Activated CD8-positive, alpha-beta T cell treated with anti-CD3 and anti-CD28 coated beads for 36 hours (primary cell): ENCODE data around the gene ARHGAP42. TPM values are rescaled to one million over a fixed set of nuclear protein-coding genes. Genes with fewer than 3 reads are reported as not detected.

ENCODE experiments used
- ATAC-seq: fragments of 200-7000 bp; cut with Tn5 transposase; one replicate; pipeline ENCODE4 v1.10.0; 2021; ENCODE audit warnings: mild to moderate bottlenecking, moderate library complexity
- CTCF ChIA-PET: fragments of 350-600 bp; sonication (Branson Sonifier 250); formaldehyde crosslinking; loops from one replicate; lab custom pipeline; 2021; ENCODE audit warnings: antibody characterized with exemption; lab: Charles Lee
- POLR2A ChIA-PET: fragments of 350-600 bp; sonication (Branson Sonifier 250); formaldehyde crosslinking; loops from one replicate; lab custom pipeline; 2021; ENCODE audit warnings: antibody characterized with exemption; lab: Charles Lee
- DNase-seq: peaks from one replicate; pipeline ENCODE4 v3.0.0-alpha.2; 2020
- H3K27ac Mint-ChIP-seq: one replicate; pipeline ENCODE4 v1.8.0; 2021; ENCODE audit warnings: mild to moderate bottlenecking, mixed read lengths
- H3K27me3 Mint-ChIP-seq: one replicate; pipeline ENCODE4 v1.8.0; 2021; ENCODE audit warnings: mixed read lengths
- H3K36me3 Mint-ChIP-seq: one replicate; pipeline ENCODE4 v1.8.0; 2021; ENCODE audit warnings: low read depth, mixed read lengths
- H3K4me1 Mint-ChIP-seq: one replicate; pipeline ENCODE4 v1.8.0; 2021; ENCODE audit warnings: low read depth, mixed read lengths
- H3K4me3 Mint-ChIP-seq: one replicate; pipeline ENCODE4 v1.8.0; 2021; ENCODE audit warnings: mild to moderate bottlenecking, moderate library complexity, mixed read lengths
- H3K9me3 Mint-ChIP-seq: one replicate; pipeline ENCODE4 v1.8.0; 2021; ENCODE audit warnings: mixed read lengths
- intact Hi-C: fragments of 100-400 bp; cut with micrococcal nuclease; formaldehyde crosslinking; loops from one replicate; pipeline ENCODE4 v1.10.0; 2022
- total RNA-seq, 2 experiments: library from RNA; stranded (reverse); gene quantifications; one replicate each; pipeline ENCODE4 v1.2.3, GENCODE V29; 2021
- TF ChIP-seq, protein P1 (sequence below): fragments of 200-600 bp; IDR thresholded peaks from one replicate; pipeline ENCODE4 v1.8.0; 2022; ENCODE audit warnings: antibody characterized with exemption, mild to moderate bottlenecking

ARHGAP42 gene
- total RNA-seq, 2 experiments from 2014 or later = 0.20 to 0.41 TPM

GRCh38 chr11:100876815-100877520 lies 189.9 kb downstream of the ARHGAP42 start:
- no peaks in the 10 kb centered on the region for H3K27me3 Mint-ChIP-seq
- DNase-seq (no peak), ATAC-seq (no peak)
- no peak overlapping the region for H3K4me3 Mint-ChIP-seq
- H3K9me3 Mint-ChIP-seq = peaks cover 3% of the 10 kb centered on the region
- no peak overlapping the region for H3K27ac Mint-ChIP-seq
- no peaks in the 10 kb centered on the region for H3K4me1 Mint-ChIP-seq
- intact Hi-C loops = no loop called here
- ChIA-PET POLR2A (no interaction called here), CTCF (no interaction called here)
- TF ChIP-seq, protein P1, sequence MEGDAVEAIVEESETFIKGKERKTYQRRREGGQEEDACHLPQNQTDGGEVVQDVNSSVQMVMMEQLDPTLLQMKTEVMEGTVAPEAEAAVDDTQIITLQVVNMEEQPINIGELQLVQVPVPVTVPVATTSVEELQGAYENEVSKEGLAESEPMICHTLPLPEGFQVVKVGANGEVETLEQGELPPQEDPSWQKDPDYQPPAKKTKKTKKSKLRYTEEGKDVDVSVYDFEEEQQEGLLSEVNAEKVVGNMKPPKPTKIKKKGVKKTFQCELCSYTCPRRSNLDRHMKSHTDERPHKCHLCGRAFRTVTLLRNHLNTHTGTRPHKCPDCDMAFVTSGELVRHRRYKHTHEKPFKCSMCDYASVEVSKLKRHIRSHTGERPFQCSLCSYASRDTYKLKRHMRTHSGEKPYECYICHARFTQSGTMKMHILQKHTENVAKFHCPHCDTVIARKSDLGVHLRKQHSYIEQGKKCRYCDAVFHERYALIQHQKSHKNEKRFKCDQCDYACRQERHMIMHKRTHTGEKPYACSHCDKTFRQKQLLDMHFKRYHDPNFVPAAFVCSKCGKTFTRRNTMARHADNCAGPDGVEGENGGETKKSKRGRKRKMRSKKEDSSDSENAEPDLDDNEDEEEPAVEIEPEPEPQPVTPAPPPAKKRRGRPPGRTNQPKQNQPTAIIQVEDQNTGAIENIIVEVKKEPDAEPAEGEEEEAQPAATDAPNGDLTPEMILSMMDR = no peak
- no peaks in the 10 kb centered on the region for H3K36me3 Mint-ChIP-seq

GRCh38 chr11:100878474-100878873 lies 191.4 kb downstream of the ARHGAP42 start:
- no peaks in the 10 kb centered on the region for H3K4me1 Mint-ChIP-seq
- ATAC-seq (no peak), DNase-seq (no peak)
- H3K36me3 Mint-ChIP-seq = no peaks in the 10 kb centered on the region
- no peak overlapping the region for H3K27ac Mint-ChIP-seq
- TF ChIP-seq, protein P1 = no peak
- intact Hi-C loops = no loop called here
- no peak overlapping the region for H3K4me3 Mint-ChIP-seq
- ChIA-PET CTCF (no interaction called here), POLR2A (no interaction called here)
- H3K9me3 Mint-ChIP-seq = peaks cover 6% of the 10 kb centered on the region
- H3K27me3 Mint-ChIP-seq = no peaks in the 10 kb centered on the region

GRCh38 chr11:100882957-100883356 lies 195.9 kb downstream of the ARHGAP42 start:
- DNase-seq (no peak), ATAC-seq (no peak)
- TF ChIP-seq, protein P1 = no peak
- no peak overlapping the region for H3K4me3 Mint-ChIP-seq
- intact Hi-C loops = no loop called here
- H3K27me3 Mint-ChIP-seq = no peaks in the 10 kb centered on the region
- H3K36me3 Mint-ChIP-seq = no peaks in the 10 kb centered on the region
- CTCF ChIA-PET = no interaction called here
- H3K27ac Mint-ChIP-seq = no peak overlapping the region
- H3K4me1 Mint-ChIP-seq = no peaks in the 10 kb centered on the region
- POLR2A ChIA-PET = no interaction called here
- peaks cover 6% of the 10 kb centered on the region for H3K9me3 Mint-ChIP-seq

DNA sequence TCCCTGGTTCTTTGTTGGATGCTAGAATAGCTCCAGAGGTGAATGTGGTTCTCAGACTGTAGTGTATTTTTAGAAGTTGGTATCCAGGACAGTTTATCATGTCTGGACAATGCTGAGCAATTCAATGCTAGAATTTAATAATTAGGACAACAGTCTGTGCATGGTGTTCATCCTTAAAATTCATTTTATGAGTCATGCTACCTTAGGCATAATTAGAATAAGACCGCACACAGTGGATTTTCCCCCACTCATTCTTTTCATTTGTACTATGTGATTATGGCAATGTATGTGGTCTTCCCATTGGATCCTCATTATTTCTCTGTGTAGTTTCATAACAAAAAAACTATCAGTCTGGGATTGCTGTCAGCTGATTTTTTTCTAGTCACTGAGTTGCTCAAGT lies 196.7 kb downstream of the ARHGAP42 start:
- intact Hi-C loops = no loop called here

DNA sequence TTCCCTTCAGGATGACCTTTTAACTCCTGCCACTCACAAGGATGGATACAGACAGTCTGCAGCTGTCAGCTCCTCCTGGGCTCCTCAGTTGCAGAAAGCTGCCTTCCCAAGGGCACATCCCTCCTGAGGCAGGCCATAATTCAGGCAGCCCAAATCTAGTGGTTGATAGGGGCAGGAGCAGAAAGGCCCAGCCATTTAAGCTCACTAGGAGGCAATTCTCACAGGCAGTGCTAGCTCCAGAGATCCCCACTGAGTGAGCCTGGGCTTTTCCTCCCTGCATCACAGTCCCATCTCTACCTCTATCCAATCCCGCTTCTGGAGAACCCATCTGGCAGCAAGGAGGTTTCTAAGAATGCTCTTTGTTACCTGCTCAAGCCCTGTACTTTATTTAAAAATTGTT lies 200.6 kb downstream of the ARHGAP42 start:
- CTCF ChIA-PET = no interaction called here
- DNase-seq = no peak

More for the DNA sequence above, 196.7 kb downstream of the ARHGAP42 start:
- DNase-seq (no peak), ATAC-seq (no peak)
- ChIA-PET CTCF (no interaction called here), POLR2A (no interaction called here)
- Mint-ChIP-seq H3K36me3 (no peaks in the 10 kb centered on the region), H3K9me3 (peaks cover 6% of the 10 kb centered on the region), H3K4me1 (no peaks in the 10 kb centered on the region), H3K4me3 (no peak overlapping the region), H3K27ac (no peak overlapping the region), H3K27me3 (no peaks in the 10 kb centered on the region)
- TF ChIP-seq, protein P1 = no peak

More for the DNA sequence above, 200.6 kb downstream of the ARHGAP42 start:
- Mint-ChIP-seq H3K36me3 (no peaks in the 10 kb centered on the region), H3K4me1 (no peaks in the 10 kb centered on the region), H3K4me3 (no peak overlapping the region), H3K27me3 (no peaks in the 10 kb centered on the region), H3K9me3 (peaks cover under 1% of the 10 kb centered on the region), H3K27ac (no peak overlapping the region)
- no peak for ATAC-seq
- TF ChIP-seq, protein P1 = no peak
- intact Hi-C loops = no loop called here
- POLR2A ChIA-PET = no interaction called here
